HG02870 (cell line): ENCODE data around the gene POU3F3.

ENCODE experiments used
- ATAC-seq: cut with Tn5 transposase; IDR thresholded peaks from one replicate; pipeline ENCODE4 v1.9.1; 2021; ENCODE audit warnings: mild to moderate bottlenecking, moderate library complexity; ENCODE audit not compliant: unreplicated experiment

Gene POU3F3

GRCh38 chr2:104853534-104854497 lies at the start of gene POU3F3:
TSS of gene POU3F3 (plus strand) at chr2:104854115. CDS start at chr2:104855511, 1,396 bp downstream.
- ATAC-seq: no peak

DNA sequence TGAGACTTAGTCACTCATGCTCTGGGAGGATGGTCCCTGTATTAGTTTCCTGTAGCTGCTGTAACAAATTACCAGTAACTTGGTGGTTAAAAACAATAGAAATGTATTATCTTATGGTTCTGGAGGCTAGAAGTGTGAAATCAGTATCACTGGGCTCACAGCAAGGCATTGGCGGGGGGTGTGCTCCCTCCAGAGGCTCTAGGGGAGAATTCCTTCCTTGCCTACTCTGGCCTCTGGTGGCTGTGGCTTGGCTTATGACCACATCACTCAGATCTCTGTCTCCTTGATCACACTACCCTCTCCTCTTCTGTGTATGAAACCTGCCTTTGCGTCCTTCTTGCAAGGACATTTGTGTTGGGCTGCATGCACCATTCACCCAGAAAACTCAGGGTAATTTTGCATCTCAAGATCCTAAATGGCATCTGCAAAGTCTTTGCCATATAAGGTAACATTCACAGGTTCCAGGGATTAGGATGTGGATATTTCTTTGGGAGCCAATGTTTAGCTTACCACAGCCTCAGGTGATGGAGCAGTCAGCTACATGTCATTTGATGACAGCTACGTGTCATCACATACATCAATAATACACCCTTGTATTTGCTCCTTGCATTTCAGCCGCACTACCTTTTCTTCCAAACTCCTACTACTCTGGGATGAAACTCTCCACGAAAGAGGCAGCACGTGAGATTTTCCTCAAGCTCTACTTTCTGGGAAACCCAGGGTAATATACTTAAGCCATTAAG lies 49.6 kb upstream of the POU3F3 start:
- ATAC-seq: no peak

DNA sequence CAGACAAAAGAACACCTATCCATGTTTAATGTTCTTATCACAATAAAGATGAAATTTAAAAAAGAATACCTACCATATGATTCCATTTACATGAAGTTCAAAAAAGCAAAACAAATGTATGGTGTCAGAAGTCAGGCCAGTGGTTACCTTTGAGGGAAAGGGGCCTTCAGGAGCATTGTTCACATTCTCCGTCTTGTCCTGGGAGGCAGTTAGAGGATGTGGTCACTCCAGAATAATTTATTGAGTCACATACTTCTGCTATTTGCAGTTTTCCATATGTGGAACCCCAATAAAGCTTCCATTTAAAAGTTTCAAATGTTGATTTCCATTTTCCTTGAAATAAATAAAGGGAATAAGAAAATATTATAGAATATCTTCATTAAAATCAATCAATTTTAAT lies 41.6 kb upstream of the POU3F3 start:
- ATAC-seq: no peak

GRCh38 chr2:104816143-104816542 lies 37.8 kb upstream of the POU3F3 start:
- ATAC-seq: no peak

GRCh38 chr2:104818264-104818663 lies 35.7 kb upstream of the POU3F3 start:
- ATAC-seq: no peak

GRCh38 chr2:104820126-104820525 lies 33.8 kb upstream of the POU3F3 start:
- ATAC-seq: no peak

GRCh38 chr2:104825124-104825865 lies 28.6 kb upstream of the POU3F3 start:
- ATAC-seq: no peak

- ATAC-seq: no peak
These were observed 27.9 kb upstream of the POU3F3 start for GRCh38 chr2:104826016-104826415.

DNA sequence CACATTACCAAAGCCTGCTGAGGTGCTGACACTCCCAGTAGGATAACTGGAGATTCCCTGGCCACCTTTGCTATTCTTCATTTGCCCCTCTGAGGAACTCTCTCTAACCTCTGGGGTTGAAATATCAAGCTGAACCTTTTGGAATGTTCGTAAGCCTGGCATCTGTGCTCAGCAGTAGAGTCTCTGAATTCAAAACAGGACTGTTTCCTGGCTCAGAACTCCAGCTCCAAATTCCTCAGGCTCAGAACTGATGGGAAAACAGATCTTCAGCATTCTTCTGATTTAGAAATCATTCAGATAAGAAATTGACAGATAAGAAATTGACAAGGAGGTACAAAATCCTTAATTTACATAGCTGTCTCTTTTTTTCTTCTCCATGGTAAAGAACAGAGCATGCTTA lies 22.2 kb upstream of the POU3F3 start:
- no peak for ATAC-seq

- ATAC-seq: no peak
These were observed 19.3 kb upstream of the POU3F3 start for GRCh38 chr2:104834431-104835153.

DNA sequence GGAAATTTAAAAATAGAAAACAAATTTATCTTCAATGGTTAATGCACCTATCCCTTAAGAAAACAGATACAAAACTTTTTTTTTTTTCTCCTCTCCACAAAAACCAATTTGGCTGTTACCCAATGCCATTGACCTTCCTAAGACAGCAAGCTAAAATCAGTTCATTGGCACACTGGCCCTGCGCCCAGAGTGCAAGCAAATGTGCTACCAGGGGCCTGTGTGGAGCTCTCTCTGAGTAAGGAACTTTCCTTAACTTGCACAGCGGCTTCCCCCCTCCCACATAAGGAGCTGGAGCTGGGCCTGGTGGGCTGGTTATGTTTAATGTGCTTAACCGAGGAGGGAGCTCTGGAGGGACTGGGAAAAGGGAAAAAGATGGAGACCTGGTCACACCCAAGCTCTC lies 17.6 kb upstream of the POU3F3 start:
- ATAC-seq: no peak

DNA sequence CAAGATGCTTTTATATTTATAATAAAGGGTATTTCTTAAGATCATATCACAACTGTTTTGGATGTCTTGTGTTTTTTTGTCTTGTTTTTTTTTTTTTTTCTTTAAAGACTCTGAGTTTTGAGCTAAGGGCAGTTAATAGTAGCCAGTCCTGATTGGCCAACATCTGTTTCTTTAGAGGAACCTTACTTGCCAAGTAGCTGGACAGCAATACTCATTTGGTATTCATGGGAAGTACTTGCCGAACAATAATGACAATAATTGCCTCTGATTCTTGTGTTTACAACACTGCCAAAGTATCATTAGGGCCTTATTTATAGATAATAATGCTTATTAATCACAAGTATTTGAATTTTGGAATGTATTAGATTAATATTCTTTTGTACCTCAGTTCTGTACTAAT lies 17.1 kb upstream of the POU3F3 start:
- ATAC-seq: no peak

- ATAC-seq: no peak
These were observed 13.8 kb upstream of the POU3F3 start for GRCh38 chr2:104840156-104840555.

DNA sequence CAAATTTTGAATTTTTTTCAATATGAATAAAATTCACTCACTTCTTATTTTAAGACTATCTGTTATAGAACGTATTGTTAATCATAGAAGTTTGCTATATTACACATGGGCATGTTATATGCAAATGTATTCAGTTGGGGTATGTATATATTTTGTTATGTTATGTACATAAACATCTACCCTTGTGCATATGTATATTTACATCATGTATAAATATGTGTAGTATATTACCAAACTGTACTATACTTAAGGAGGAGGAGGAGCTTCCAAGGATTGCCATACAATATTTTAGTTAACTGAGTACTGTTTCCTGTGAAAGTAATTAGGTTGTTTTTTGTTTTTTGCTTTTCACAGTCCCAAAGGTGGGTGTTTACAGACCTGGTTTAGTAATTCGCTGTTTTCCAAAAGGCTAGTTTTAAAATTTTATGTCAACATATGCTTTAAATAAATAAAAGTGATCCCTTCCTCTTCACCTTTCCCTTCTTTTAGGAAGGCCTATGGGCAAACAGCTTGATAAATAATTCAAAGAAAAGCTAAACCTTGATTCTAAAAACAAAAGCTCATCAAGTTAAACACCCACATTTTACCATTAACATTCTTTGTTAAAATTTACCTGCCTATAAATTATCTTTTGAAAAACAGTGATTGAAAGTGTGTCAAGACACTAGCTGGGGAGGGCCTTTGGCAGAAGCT lies 12.9 kb upstream of the POU3F3 start:
- ATAC-seq: no peak

DNA sequence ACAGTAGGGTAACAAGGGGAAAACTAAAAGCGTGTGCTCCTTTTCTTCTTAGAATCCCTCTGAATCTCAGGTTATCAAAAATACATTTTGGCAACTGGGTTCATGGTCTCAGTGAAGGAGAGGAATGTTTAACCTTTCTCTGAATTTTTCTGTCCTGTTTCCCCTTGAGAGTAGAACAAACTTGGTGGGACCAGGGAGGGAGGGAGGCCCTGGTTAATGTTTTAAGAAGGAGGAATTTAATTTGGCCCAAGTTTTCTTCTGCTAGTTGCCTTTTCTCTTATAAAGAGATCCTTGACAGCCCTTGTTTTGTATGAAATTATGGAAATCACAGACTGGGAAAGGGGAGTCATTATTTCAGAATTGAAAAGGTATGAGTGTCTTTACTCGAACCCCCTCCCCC lies 12.2 kb upstream of the POU3F3 start:
- no peak for ATAC-seq

DNA sequence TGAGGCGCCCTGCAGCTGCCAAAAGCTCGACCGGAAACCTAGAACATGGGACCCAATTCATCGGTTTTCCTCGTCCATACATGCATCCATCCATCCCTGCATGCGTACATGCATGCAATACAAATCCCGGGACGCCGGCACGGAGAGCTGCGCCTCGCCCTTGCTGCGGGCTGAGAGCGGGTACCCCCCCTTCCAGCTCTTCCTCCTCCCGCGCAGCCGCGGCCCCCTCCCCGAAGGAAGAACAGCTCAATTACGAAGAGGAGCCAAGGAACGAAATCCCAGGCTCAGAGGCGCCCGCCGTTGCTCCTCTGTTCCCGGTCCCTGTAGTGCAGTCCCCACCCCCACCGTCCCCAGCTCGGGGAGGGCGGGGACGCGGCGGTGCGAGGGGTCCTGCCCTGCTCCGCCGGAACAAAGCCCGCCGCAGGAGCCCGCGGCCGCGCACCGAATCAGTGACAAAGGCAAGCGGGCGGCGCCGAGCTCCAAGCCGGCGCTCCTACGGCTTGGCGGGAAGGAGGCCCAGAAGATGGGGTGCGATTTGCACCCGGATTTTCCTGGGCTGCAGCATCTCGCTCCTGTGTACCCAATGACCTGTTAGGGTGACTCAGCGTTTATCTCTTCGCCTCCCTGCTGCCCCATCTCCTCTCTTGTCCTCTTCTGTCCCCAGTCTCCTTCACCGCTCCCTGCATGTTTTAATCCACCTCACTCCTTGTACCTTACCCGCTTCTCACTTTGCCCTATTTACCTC lies 8.9 kb upstream of the POU3F3 start:
- ATAC-seq: no peak

DNA sequence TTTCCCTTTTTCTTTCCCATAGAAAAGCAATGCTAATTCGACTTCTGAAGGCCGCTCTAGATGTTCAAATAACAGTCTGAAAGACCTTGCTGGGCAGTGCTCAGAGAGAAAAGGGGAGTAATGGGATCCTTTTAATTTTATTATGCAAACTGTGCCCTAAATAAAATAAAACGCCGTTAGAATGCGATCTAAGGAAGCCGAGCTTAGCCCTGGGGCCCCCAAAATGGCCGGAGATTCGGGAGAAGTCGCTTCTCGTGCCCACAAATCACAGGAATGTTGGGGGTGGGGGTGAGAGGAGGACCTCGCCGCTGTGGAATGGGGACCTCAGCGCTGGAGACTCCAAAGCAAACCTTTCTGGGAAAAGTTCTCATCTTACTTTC lies 8.4 kb upstream of the POU3F3 start:
- no peak for ATAC-seq

DNA sequence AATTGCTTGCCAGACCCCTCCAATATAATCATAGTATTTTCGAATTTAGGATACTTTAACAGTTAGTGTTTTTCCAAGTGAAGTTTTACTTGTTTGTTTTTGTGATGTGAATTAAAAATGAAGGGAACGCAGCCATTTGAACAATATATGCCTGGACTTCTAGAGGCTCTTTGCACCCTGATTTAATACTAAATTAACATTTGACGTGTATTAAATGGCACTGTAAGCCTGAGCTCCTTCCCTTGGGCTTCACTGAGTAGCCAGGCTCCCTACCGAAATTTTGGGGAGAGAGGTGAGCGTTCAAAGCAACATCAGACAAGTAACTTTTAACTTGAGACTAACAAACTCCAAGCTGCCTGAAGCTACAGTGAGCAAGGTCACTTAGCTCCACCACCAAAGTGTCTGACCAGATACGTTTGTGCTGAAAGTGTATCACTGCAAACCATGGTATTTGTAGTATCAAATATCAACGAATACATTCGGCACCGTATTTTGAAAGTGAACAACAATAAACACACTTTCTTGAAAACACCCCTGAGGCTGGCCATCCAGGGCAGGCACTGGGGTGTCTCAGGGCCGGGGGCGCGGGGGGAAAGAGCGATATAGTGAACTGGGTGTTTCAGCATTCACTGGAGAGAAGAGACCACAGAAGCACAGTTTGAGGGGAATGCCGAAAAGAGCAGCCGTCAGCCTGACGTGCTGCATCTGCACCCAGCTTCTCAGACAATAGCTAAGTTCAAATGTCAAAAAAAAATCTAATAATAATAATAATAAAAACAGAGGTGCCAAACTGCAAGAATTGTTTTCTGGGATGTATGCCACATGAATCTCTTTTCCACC lies 7.7 kb upstream of the POU3F3 start:
- no peak for ATAC-seq
